Adrenal gland (tissue), 12 donors: ENCODE results near the gene TPM1. TPM values are rescaled to one million over a fixed set of nuclear protein-coding genes. Genes with fewer than 3 reads are reported as not detected.

Source experiments
- DNase-seq, 7 donors: peaks; one replicate each; pipeline ENCODE4 v3.0.0-alpha.2; 2019 to 2020
- H3K27ac ChIP-seq, 5 donors: fragments of 200-600 bp; sonication (generic) in 4 of 5; 1 replicate in 3 of 5; 2 replicates in 2 of 5; pipeline versions ENCODE4 v1.5.1 to v1.8.0; 2016 to 2020; ENCODE audit warnings: mild to moderate bottlenecking in 1 of 5
- H3K27me3 ChIP-seq: fragments of 200-600 bp; 2 replicates; pipeline ENCODE4 v1.8.0; 2021
- H3K36me3 ChIP-seq, 2 donors: fragments of 200-600 bp; replicated peaks in 1 of 2; 1 replicate in 1 of 2; 2 replicates in 1 of 2; pipeline versions ENCODE4 v1.5.1 to v1.8.0; 2018 to 2022
- H3K4me1 ChIP-seq, 2 donors: fragments of 200-600 bp; replicated peaks in 1 of 2; 1 replicate in 1 of 2; 2 replicates in 1 of 2; pipeline versions ENCODE4 v1.5.1 to v1.8.0; 2018 to 2021
- H3K4me3 ChIP-seq, 4 donors: fragments of 200-600 bp; sonication (generic) in 3 of 4; one replicate each; pipeline ENCODE4 v1.5.1; 2016 to 2018
- H3K9me3 ChIP-seq, 3 donors: fragments of 200-600 bp; sonication (generic) in 1 of 3; replicated peaks in 1 of 3; 1 replicate in 2 of 3; 2 replicates in 1 of 3; pipeline versions ENCODE4 v1.5.1 to v1.8.0; 2016 to 2021
- POLR2A ChIP-seq, 2 donors: fragments of 450-650 bp; IDR thresholded peaks; one replicate each; pipeline ENCODE4 v1.6.1; 2017; ENCODE audit warnings: antibody characterized with exemption in 2 of 2, mild to moderate bottlenecking in 2 of 2, moderate library complexity in 1 of 2
- WGBS, 4 donors: extraction: QIAGEN DNeasy Blood & Tissue Kit in 2 of 4; methylation state at CpG; one replicate each; pipeline versions ENCODE4 v1.1.5 to v1.1.7; 2013 to 2017; 5-methylcytosine and 5-hydroxymethylcytosine counted together
- intact Hi-C, 2 donors: fragments of 100-400 bp; cut with DNase I; formaldehyde crosslinking; loops; one replicate each; pipeline versions ENCODE4 v1.14.1 to v1.15.0; 2022 to 2023
- polyA plus RNA-seq, 3 donors: library from polyadenylated mRNA; stranded (reverse); fragments of 200-250 nt in 2 of 3; fragments of 350-450 nt in 1 of 3; fragmentation: Illumina TruSeq in 1 of 3; extraction: RNeasy Lipid Tissue Mini Kit (QIAGEN cat#74804) in 1 of 3; gene quantifications; one replicate each; pipeline ENCODE4 v1.2.3, GENCODE V29; 2013 to 2014
- total RNA-seq, 9 donors: library from RNA; depleted of rRNA in 4 of 9; stranded (reverse); fragments of >200 nt in 4 of 9; fragments of 120-200 nt in 1 of 9; fragmentation: NEBNext Ultra II Directional in 1 of 9; extraction: Animal tissue kit (Norgen Biotek cat#: 25700) in 1 of 9; gene quantifications; one replicate each; pipeline versions ENCODE4 v1.1.0 to v1.2.4, GENCODE V29; 2013 to 2023
- TF ChIP-seq, protein P1 (sequence below), 6 experiments: fragments of 450-650 bp in 4 of 6; fragments of 200-600 bp in 2 of 6; sonication (generic) in 1 of 6; IDR thresholded peaks; 1 replicate in 5 of 6; 2 replicates in 1 of 6; pipeline versions ENCODE4 v1.5.1 to v1.8.0; 2016 to 2021; ENCODE audit warnings: antibody characterized with exemption in 6 of 6, mild to moderate bottlenecking in 2 of 6, moderate library complexity in 1 of 6
- donor health status: healthy with polysubstance abuse.
- donor health status: Bipolar disorder and iron deficiency.
- donor health status: DM: yes; HTN: yes; CAD: no.
- donor health status: DM: no; HTN: no; CAD: no.
- donor health status: DM: no; HTN: no; CAD: no.
- donor health status: DM: yes; HTN: yes; CAD: no.

TPM1 gene
- total and polyA plus RNA-seq, 12 donors: 81.8 to 246 (median 167) TPM

DNA sequence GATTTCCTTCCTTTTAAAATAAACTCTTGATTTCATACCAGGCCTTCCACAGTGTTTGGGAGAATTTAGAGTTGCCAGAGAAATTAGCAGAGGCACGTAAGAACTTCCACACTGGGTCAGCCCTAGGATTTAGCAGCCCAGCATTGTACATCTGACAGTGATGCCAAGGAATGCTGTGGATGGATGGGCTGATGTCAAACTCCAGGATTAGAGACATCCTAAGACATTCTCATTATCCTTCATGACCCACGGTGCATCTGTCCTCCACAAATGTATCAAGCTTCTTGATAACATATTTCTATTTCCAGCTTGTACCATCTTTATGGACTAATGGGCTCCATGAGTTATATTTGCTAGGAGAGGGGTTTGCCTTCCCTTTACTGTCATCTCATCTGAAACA, 8.0 kb upstream of the TPM1 start:
- intact Hi-C loops: no loop called here
- H3K36me3 ChIP-seq: no peaks in the 10 kb centered on the region
- 88 to 93% (median 91%) methylated on average over 2 of the region's 2 CpGs for WGBS, 4 donors

DNA sequence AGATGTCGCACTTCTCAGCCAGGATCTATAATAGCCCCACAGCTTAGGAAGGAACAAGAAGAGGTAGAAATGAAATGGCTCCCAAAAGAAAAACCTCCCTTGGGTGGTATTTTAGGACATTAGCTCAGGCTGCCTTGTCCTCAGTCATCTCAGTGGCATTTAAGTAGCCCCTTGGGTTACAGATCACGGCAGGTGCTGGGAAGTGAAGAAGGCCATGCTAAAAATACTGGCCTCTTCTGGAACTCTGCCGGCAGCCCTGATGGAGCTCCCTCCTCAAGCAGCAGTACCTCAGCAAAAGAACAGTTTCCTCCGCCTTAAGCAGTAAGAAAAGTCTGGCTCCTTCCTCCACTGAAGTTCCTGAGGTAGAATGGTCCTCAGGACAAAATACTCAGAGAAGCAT, 7.3 kb upstream of the TPM1 start:
- no peaks in the 10 kb centered on the region for H3K36me3 ChIP-seq
- 77 to 95% (median 85%) methylated on average over 4 of the region's 4 CpGs for WGBS, 4 donors
- no peaks in the 10 kb centered on the region for H3K9me3 ChIP-seq
- H3K4me1 ChIP-seq: no peaks in the 10 kb centered on the region
- intact Hi-C loops: no loop called here
- TF ChIP-seq, protein P1, sequence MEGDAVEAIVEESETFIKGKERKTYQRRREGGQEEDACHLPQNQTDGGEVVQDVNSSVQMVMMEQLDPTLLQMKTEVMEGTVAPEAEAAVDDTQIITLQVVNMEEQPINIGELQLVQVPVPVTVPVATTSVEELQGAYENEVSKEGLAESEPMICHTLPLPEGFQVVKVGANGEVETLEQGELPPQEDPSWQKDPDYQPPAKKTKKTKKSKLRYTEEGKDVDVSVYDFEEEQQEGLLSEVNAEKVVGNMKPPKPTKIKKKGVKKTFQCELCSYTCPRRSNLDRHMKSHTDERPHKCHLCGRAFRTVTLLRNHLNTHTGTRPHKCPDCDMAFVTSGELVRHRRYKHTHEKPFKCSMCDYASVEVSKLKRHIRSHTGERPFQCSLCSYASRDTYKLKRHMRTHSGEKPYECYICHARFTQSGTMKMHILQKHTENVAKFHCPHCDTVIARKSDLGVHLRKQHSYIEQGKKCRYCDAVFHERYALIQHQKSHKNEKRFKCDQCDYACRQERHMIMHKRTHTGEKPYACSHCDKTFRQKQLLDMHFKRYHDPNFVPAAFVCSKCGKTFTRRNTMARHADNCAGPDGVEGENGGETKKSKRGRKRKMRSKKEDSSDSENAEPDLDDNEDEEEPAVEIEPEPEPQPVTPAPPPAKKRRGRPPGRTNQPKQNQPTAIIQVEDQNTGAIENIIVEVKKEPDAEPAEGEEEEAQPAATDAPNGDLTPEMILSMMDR (IDR thresholded peaks at IDR 0.05): no peak
- no peak for TF ChIP-seq POLR2A (IDR thresholded peaks at IDR 0.05)
- H3K27me3 ChIP-seq: no peaks in the 10 kb centered on the region
- DNase-seq: no peak
- no peak overlapping the region for H3K27ac ChIP-seq
- no peak overlapping the region for H3K4me3 ChIP-seq

More for the DNA sequence above, 8.0 kb upstream of the TPM1 start:
- no peaks in the 10 kb centered on the region for H3K27me3 ChIP-seq
- H3K4me1 ChIP-seq: no peaks in the 10 kb centered on the region
- DNase-seq: no peak
- no peak overlapping the region for H3K27ac ChIP-seq
- TF ChIP-seq, protein P1 (IDR thresholded peaks at IDR 0.05): no peak
- no peak for TF ChIP-seq POLR2A (IDR thresholded peaks at IDR 0.05)
- H3K9me3 ChIP-seq: no peaks in the 10 kb centered on the region
- H3K4me3 ChIP-seq: no peak overlapping the region

DNA sequence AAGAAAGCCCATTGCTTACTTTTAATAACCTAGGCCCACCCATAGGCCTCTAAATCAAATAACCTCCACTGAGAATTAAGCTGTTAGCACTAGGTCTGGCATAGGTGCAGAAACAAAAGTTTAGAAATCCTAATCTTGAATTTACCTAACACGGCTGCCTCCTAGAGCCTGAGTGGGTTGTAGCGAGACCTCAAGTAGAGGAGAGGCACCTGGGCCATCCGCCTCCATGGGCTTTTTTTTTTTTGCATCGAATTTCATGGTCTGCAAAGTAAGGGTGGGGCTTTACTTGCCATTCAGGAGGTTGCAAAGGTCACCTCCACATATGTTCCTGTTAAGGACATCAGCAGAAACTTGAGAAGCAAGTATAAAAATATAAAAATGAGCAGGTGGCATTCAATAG, 6.6 kb upstream of the TPM1 start:
- H3K9me3 ChIP-seq: no peaks in the 10 kb centered on the region
- DNase-seq: no peak
- H3K27ac ChIP-seq: no peak overlapping the region
- H3K36me3 ChIP-seq: no peaks in the 10 kb centered on the region
- H3K4me3 ChIP-seq: no peak overlapping the region
- no peaks in the 10 kb centered on the region for H3K4me1 ChIP-seq
- H3K27me3 ChIP-seq: no peaks in the 10 kb centered on the region
- 60 to 85% (median 73%) methylated on average over 4 of the region's 4 CpGs for WGBS, 4 donors
- intact Hi-C loops: no loop called here
- TF ChIP-seq POLR2A (IDR thresholded peaks at IDR 0.05): no peak
- TF ChIP-seq, protein P1 (IDR thresholded peaks at IDR 0.05): no peak

DNA sequence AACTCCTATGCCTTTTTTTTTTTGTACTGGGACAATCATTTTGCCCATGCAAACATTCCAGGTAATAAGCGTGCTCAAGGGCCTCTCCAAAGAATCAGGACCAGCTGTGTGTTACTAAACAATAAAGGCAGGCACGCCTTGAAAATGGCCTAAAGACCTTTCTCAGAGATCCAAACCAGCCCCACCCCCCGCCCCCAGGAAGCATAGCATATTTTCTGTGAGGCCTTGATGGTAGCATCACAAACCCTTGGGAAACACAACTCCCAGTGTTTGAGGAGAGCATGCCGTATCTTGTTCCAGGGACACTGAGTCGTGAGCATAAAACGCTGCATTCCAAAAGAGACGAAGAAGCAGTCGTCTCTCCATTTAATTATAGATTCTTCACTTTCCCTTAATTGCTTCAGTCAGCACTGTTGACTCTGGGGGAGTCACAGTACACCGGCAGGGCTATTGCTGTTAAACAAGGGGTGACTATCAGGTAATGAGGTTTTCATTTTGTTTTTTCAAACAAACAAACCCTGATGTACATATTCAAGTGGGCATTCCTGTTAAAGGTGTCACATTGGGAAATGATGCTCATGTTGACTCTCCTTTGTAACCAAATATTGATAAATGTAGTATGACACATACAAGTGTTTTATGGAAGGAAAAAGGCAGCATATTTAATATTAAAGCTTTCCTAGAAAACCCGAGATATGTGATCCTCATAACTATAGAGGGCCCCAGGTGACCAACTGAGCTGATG, 4.4 kb upstream of the TPM1 start:
- 80 to 90% (median 87%) methylated on average over 9 to 10 of the region's 10 CpGs for WGBS, 4 donors
- DNase-seq: no peak
- TF ChIP-seq, protein P1 (IDR thresholded peaks at IDR 0.05): no peak
- no peak for TF ChIP-seq POLR2A (IDR thresholded peaks at IDR 0.05)
- Histone ChIP-seq H3K4me3 (no peak overlapping the region), H3K36me3 (no peaks in the 10 kb centered on the region), H3K27me3 (peaks cover 13% of the 10 kb centered on the region), H3K27ac (no peak overlapping the region), H3K4me1 (peaks cover 3 to 7% of the 10 kb centered on the region in 2 donors), H3K9me3 (no peaks in the 10 kb centered on the region)
- intact Hi-C loops: no loop called here
